Activated B cell treated with CpG ODN at 0.5 μM for 24 hours (primary cell): ENCODE results near the gene ANKRD24. TPM values are rescaled to one million over a fixed set of nuclear protein-coding genes. Genes with fewer than 3 reads are reported as not detected.
"Not testable (repeated sequence)": the region's sequence is repeated elsewhere in the genome, so short reads cannot be mapped to it uniquely, and the experiment has no call there.

ENCODE experiments used
- ATAC-seq: fragments of 200-7000 bp; cut with Tn5 transposase; one replicate; pipeline ENCODE4 v1.10.0; 2021; ENCODE audit warnings: low read depth, mild to moderate bottlenecking, moderate library complexity
- CTCF ChIA-PET: fragments of 350-600 bp; sonication (Branson Sonifier 250); formaldehyde crosslinking; loops from one replicate; lab custom pipeline; 2021; ENCODE audit warnings: antibody characterized with exemption; lab: Charles Lee
- POLR2A ChIA-PET: fragments of 350-600 bp; sonication (Branson Sonifier 250); formaldehyde crosslinking; loops from one replicate; lab custom pipeline; 2021; ENCODE audit warnings: antibody characterized with exemption; lab: Charles Lee
- DNase-seq: peaks from one replicate; pipeline ENCODE4 v3.0.0; 2022
- H3K27ac Mint-ChIP-seq: one replicate; pipeline ENCODE4 v1.8.0; 2020; ENCODE audit warnings: mixed read lengths
- H3K27me3 Mint-ChIP-seq: one replicate; pipeline ENCODE4 v1.8.0; 2021; ENCODE audit warnings: mixed read lengths
- H3K36me3 Mint-ChIP-seq: one replicate; pipeline ENCODE4 v1.8.0; 2021; ENCODE audit warnings: low read depth, mixed read lengths
- H3K4me1 Mint-ChIP-seq: one replicate; pipeline ENCODE4 v1.8.0; 2021; ENCODE audit warnings: mixed read lengths
- H3K4me3 Mint-ChIP-seq: one replicate; pipeline ENCODE4 v1.8.0; 2020; ENCODE audit warnings: mild to moderate bottlenecking, mixed read lengths
- H3K9me3 Mint-ChIP-seq: one replicate; pipeline ENCODE4 v1.8.0; 2020; ENCODE audit warnings: mixed read lengths
- intact Hi-C: fragments of 100-400 bp; cut with micrococcal nuclease; formaldehyde crosslinking; loops from one replicate; pipeline ENCODE4 v1.15.1; 2024
- total RNA-seq: library from RNA; stranded (reverse); gene quantifications from 2 replicates; pipeline ENCODE4 v1.2.3, GENCODE V29; 2022
- TF ChIP-seq, protein P1 (sequence below): fragments of 200-600 bp; IDR thresholded peaks from one replicate; pipeline ENCODE4 v1.8.0; 2022; ENCODE audit warnings: antibody characterized with exemption, mild to moderate bottlenecking

ANKRD24 gene
- total RNA-seq, 1 donor from 2014 or later: 0.49 TPM

DNA sequence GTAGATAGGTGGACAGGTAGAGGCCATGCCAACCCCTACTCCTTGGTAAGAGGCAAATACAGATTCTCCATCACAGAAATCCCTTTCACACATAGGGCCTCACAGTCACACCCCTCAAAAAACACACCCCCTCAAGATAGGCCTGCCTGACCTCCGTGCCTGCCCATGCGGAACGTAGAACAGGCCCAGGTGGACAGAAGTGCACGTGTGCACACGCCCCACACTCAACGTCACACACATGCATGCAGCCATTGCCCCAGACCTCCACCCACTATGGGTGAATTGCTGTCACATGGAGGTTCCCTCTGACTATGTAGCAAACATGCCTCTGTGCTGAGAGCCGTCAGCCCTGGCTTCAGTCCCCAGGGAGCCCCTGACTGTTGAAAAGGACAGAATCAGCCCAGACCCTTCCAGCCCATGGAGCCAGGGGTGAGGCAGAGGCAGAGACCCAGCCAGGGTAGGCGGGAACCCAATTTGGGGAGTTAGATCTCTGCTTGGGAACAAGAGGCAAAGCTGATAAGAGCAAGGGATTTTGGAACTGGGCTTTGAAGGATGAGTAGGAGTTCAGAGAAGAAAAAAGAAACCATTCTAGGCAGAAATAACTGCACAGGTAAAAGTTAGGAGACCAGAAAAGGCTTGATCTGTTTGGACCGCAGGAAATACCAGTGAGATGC is 3.1 kb downstream of the ANKRD24 start:
- CTCF ChIA-PET: no interaction called here
- Mint-ChIP-seq H3K27me3 (no peaks in the 10 kb centered on the region), H3K4me3 (no peak overlapping the region), H3K4me1 (peaks cover 22% of the 10 kb centered on the region), H3K9me3 (no peaks in the 10 kb centered on the region), H3K27ac (no peak overlapping the region), H3K36me3 (peaks cover 7% of the 10 kb centered on the region)
- ATAC-seq (no peak), DNase-seq (no peak)
- POLR2A ChIA-PET: no interaction called here
- TF ChIP-seq, protein P1, sequence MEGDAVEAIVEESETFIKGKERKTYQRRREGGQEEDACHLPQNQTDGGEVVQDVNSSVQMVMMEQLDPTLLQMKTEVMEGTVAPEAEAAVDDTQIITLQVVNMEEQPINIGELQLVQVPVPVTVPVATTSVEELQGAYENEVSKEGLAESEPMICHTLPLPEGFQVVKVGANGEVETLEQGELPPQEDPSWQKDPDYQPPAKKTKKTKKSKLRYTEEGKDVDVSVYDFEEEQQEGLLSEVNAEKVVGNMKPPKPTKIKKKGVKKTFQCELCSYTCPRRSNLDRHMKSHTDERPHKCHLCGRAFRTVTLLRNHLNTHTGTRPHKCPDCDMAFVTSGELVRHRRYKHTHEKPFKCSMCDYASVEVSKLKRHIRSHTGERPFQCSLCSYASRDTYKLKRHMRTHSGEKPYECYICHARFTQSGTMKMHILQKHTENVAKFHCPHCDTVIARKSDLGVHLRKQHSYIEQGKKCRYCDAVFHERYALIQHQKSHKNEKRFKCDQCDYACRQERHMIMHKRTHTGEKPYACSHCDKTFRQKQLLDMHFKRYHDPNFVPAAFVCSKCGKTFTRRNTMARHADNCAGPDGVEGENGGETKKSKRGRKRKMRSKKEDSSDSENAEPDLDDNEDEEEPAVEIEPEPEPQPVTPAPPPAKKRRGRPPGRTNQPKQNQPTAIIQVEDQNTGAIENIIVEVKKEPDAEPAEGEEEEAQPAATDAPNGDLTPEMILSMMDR: no peak
- intact Hi-C loops: loop anchor here (1.0 to 10.0 kb wide), 2 partner anchors 61 to 199 kb away; partner anchors contain the start of gene MAP2K2

DNA sequence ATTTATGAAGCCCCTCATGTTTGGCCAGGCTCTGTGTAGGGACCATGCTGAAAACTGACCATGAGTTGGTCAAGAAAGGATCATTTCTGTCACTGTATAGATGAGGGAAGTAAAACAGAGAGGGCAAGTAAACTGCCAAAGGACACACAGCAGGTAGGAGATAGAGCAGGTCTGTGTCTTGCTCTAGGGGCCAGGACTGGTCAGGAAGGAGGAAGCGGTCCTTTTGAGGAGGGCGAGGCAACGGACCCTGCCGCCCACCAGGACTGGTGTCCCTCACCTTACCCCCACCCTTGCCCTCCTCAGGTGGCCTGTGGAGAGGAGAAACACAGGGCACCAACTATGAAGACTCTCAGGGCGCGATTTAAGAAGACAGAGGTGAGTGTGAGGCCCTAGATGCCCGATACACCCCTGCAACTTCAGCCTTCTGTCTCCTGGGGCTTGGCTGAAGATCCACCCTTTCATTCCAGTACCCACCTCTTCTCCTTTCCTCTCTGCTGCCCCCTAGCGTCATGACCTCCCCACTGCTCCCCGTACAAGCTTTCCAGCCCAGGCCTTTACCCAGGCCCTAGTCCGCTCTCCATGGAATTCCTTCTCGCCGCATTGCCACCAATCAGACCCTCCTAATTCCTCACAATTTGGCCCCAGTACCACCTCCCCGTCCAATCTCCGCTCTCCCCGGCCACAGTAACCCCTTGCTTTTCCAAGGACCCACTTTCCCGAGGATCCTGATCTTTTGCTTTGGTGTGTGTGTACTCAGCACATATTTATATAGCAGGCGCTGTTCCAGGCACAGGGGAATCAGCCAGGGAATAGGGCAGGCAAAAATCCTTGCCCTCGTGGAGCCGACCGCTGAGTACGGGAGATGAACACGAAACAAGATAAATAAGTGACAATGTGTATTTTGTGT is 3.9 kb downstream of the ANKRD24 start:
- ChIA-PET POLR2A (interaction anchor here (0.5 to 1.0 kb wide), 4 partner anchors 36 to 336 kb away, joined by 3 to 5 read pairs (median 4); partner anchors contain the start of gene EEF2), CTCF (interaction anchor here (0.9 kb wide), 1 partner anchor 15 kb away, joined by 6 read pairs; no protein-coding TSS in a partner anchor)
- Mint-ChIP-seq H3K36me3 (peaks cover 7% of the 10 kb centered on the region), H3K9me3 (no peaks in the 10 kb centered on the region), H3K4me3 (no peak overlapping the region), H3K27ac (no peak overlapping the region), H3K27me3 (peaks cover 3% of the 10 kb centered on the region), H3K4me1 (peaks cover 15% of the 10 kb centered on the region)
- peak; percentile 43 for DNase-seq
- TF ChIP-seq, protein P1: no peak
- intact Hi-C loops: loop anchor here (1.0 to 10.0 kb wide), 2 partner anchors 62 to 200 kb away; partner anchors contain the start of gene MAP2K2
- peak; percentile 38 for ATAC-seq

DNA sequence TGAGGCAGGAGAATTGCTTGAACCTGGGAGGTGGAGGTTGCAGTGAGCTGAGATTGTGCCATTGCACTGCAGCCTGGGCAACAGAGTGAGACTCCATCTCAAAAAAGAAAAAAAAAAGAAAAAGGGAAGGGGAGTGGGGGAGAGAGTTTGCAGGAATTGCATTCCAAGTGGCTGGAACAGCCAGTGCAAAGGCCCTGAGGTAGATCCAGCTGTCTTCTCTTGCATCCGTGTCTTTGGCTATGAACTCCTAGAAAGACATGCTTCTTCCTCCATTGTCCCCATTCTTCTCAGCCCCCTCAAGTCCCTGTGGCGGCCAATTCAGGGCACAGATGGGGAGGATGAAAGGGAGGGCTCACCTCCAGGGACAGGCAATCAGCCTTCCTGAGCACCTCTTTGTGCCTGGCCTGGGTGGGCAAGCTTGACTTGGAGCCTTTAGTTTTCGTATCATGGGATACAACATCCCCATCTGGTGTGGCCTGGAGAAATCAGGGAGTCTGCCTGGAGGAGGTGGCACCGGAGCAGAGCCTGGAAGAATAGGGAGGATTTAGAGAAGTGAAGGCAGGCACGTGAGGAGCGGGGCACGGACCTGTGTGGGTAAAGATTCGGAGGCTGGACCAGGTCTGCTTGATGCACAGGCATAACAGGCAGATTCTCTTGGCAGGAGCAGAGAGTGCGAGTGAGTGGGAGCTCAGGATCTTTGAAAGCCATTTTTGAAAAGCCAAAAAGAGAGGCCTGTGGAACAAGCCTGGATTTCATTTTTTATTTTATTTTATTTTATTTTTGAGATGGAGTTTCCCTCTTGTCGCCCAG is 5.0 kb downstream of the ANKRD24 start:
- no peaks in the 10 kb centered on the region for H3K9me3 Mint-ChIP-seq
- POLR2A ChIA-PET: interaction anchor here (1.0 kb wide), 1 partner anchor 204 kb away, joined by 3 read pairs; no protein-coding TSS in a partner anchor
- intact Hi-C loops: loop anchor here (10.0 kb wide), 1 partner anchor 63 kb away; the partner anchor contains the start of gene MAP2K2

DNA sequence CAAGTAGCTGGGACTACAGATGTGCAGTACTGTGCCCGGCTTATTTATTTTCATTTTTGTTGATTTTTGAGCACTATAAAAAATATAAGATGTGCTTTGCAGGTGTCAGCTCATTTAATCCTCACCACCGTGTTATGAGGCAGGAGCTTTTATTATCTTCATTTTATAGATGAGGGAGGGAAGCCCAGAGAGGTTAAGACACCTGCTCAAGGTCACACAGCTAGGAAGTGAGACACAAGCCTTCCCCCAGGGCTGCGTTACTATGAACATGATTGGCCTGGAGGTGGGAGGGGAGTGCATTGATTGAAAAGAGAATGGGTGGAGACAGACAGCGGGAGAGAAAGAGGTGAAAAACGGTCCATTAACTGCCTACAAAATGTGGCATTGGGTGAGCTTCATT is 7.2 kb downstream of the ANKRD24 start:
- TF ChIP-seq, protein P1: no peak
- Mint-ChIP-seq H3K4me1 (no peaks in the 10 kb centered on the region), H3K36me3 (no peaks in the 10 kb centered on the region), H3K27me3 (peaks cover 17% of the 10 kb centered on the region), H3K4me3 (no peak overlapping the region), H3K27ac (no peak overlapping the region), H3K9me3 (no peaks in the 10 kb centered on the region)
- intact Hi-C loops: loop anchor here (10.0 kb wide), 1 partner anchor 65 kb away; the partner anchor contains the start of gene MAP2K2
- ATAC-seq (no peak), DNase-seq (no peak)
- ChIA-PET POLR2A (no interaction called here), CTCF (no interaction called here)

More for the DNA sequence above, 5.0 kb downstream of the ANKRD24 start:
- CTCF ChIA-PET: no interaction called here
- Mint-ChIP-seq H3K4me3 (no peak overlapping the region), H3K27ac (no peak overlapping the region), H3K27me3 (peaks cover 3% of the 10 kb centered on the region), H3K36me3 (no peaks in the 10 kb centered on the region), H3K4me1 (peaks cover 6% of the 10 kb centered on the region)
- DNase-seq: no peak
- ATAC-seq: no peak
- TF ChIP-seq, protein P1: no peak

DNA sequence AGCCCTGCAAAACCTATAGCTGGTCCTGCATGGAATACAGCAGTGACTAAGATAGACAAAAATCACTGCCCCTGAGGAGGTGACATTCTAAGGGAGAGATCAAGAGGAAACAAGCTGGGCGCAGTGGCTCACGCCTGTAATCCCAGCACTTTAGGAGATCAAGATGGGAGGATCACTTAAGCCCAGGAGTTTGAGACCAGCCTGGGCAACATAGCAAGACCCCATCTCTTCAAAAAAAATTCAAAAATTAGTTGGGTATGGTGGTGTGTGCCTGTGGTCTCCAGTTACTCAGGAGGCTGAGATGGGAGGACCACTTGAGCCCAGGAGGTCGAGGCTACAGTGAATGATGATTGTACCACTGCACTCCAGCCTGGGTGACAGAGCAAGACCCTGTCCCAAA is 10.0 kb downstream of the ANKRD24 start:
- ATAC-seq, H3K4me3 Mint-ChIP-seq, H3K9me3 Mint-ChIP-seq, H3K36me3 Mint-ChIP-seq, POLR2A ChIA-PET, DNase-seq, intact Hi-C loops, H3K27ac Mint-ChIP-seq, CTCF ChIA-PET, H3K4me1 Mint-ChIP-seq: not testable (repeated sequence)
- H3K27me3 Mint-ChIP-seq: peaks cover 37% of the 10 kb centered on the region
